Measurements from ENCODE around the gene MRPS35. TPM values are rescaled to one million over a fixed set of nuclear protein-coding genes. Genes with fewer than 3 reads are reported as not detected.

Gene MRPS35
- total and polyA plus RNA-seq, 2 experiments from 2014 or later, result 58.1 to 58.7 TPM

- TF ChIP-seq ZNF331 (CRISPR knock-in tag; IDR thresholded peaks at IDR 0.05; ENCODE audit: low read depth) (no peak), CTCF (conservative IDR thresholded peaks at IDR 0.05; ENCODE audit: low read depth in 2 of 2) (no peak), JUNB (IDR thresholded peaks at IDR 0.05; ENCODE audit: unreplicated experiment) (no peak)
These were observed 79.5 kb downstream of the MRPS35 start (continued) for GRCh38 chr12:27790179-27790578.

GRCh38 chr12:27794818-27795584, 84.4 kb downstream of the MRPS35 start:
- Histone ChIP-seq H3K27me3 (ENCODE audit: insufficient read depth) (no peaks in the 10 kb centered on the region), H3K4me2 (no peak overlapping the region), H3K4me3 (no peak overlapping the region), H3K79me2 (replicated peaks; ENCODE audit: insufficient read depth) (peaks cover 12% of the 10 kb centered on the region), H3K9me2 (ENCODE audit: insufficient read depth) (no peaks in the 10 kb centered on the region), H3K4me1 (ENCODE audit: insufficient read depth) (no peaks in the 10 kb centered on the region), H3K36me3 (ENCODE audit: insufficient read depth) (peaks cover 8% of the 10 kb centered on the region), H3F3A (replicated peaks; ENCODE audit: low read depth) (no peaks in the 10 kb centered on the region), H2AFZ (no peak overlapping the region), H3K27ac (ENCODE audit: low read depth) (no peak overlapping the region), H4K20me1 (replicated peaks; ENCODE audit: insufficient read depth) (0 out of 2 replicates have a peak, but pooled peaks cover 4% of the 10 kb centered on the region)
- H3K4me1 Mint-ChIP-seq, result no peaks in the 10 kb centered on the region
- DNase-seq (ENCODE audit: low spot score) (no peak), ATAC-seq (no peak)
- H3K36me3 Mint-ChIP-seq (ENCODE audit: low read depth), result peaks cover 63% of the 10 kb centered on the region
- no peaks in the 10 kb centered on the region for H3K9me3 Mint-ChIP-seq
- no peaks in the 10 kb centered on the region for H3K27me3 Mint-ChIP-seq (ENCODE audit: insufficient read depth, low read depth, poor library complexity)
- H3K27ac Mint-ChIP-seq, result no peak overlapping the region
- no peak overlapping the region for H3K4me3 Mint-ChIP-seq
- TF ChIP-seq ZNF331 (CRISPR knock-in tag; IDR thresholded peaks at IDR 0.05; ENCODE audit: low read depth) (no peak), CTCF (conservative IDR thresholded peaks at IDR 0.05; ENCODE audit: low read depth in 2 of 2) (no peak), ZNF114 (CRISPR knock-in tag; IDR thresholded peaks at IDR 0.05) (no peak), ZNF462 (CRISPR knock-in tag; IDR thresholded peaks at IDR 0.05) (no peak), REST (IDR thresholded peaks at IDR 0.05; ENCODE audit: unreplicated experiment) (no peak), NANOG (IDR thresholded peaks at IDR 0.05; ENCODE audit: borderline replicate concordance) (no peak), ETS1 (IDR thresholded peaks at IDR 0.05) (no peak)
